Choroid plexus epithelial cell (primary cell): ENCODE measurements around the gene FXYD3.

Experiments used
- DNase-seq: peaks from one replicate; pipeline ENCODE4 v3.0.0-alpha.2; 2010; ENCODE audit warnings: low read depth
- H3K4me3 ChIP-seq: 2 replicates; pipeline ENCODE4 v1.5.1; 2011; ENCODE audit warnings: low read depth, mild to moderate bottlenecking, control low read depth, low read length, moderate library complexity
- TF ChIP-seq, protein P1 (sequence below): conservative IDR thresholded peaks from 2 replicates; pipeline ENCODE4 v1.5.1; 2011; ENCODE audit warnings: low read depth, mild to moderate bottlenecking, control low read depth, inconsistent platforms, low read length, moderate library complexity

FXYD3 gene

DNA sequence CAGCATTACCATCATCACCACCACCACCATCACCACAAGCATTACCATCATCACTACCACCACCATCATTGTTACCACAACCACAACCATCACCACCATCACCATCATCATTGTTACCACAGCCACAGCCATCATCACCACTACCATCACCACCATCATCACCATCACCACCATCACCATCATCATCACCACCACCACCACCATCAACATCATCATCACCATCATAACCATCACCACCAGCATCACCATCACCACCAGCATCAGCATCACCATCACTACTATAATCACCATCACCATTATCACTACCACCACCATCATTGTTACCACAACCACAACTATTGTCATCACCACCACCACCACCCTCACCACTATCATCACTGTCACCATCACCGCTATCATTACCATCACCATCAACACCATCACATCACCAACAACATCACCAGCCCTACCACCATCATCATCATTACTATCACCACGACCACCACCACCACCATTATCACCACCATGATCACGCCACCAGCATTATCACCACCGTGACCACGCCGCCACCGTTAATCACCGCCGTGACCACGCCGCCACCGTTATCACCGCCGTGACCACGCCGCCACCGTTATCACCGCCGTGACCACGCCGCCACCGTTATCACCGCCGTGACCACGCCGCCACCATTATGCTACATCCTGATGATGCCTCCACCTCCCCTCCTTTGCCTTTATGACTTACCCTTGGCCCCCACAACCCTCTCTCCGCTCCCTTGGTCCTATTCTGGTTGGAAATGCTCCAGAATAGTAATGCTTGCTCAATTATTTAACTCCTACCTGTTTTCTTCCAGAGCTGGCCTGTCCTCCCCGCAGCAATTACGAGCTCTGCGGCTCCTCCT is 10.0 kb upstream of the FXYD3 start:
- TF ChIP-seq, protein P1, sequence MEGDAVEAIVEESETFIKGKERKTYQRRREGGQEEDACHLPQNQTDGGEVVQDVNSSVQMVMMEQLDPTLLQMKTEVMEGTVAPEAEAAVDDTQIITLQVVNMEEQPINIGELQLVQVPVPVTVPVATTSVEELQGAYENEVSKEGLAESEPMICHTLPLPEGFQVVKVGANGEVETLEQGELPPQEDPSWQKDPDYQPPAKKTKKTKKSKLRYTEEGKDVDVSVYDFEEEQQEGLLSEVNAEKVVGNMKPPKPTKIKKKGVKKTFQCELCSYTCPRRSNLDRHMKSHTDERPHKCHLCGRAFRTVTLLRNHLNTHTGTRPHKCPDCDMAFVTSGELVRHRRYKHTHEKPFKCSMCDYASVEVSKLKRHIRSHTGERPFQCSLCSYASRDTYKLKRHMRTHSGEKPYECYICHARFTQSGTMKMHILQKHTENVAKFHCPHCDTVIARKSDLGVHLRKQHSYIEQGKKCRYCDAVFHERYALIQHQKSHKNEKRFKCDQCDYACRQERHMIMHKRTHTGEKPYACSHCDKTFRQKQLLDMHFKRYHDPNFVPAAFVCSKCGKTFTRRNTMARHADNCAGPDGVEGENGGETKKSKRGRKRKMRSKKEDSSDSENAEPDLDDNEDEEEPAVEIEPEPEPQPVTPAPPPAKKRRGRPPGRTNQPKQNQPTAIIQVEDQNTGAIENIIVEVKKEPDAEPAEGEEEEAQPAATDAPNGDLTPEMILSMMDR = no peak
- no peak overlapping the region for H3K4me3 ChIP-seq
- DNase-seq = no peak

DNA sequence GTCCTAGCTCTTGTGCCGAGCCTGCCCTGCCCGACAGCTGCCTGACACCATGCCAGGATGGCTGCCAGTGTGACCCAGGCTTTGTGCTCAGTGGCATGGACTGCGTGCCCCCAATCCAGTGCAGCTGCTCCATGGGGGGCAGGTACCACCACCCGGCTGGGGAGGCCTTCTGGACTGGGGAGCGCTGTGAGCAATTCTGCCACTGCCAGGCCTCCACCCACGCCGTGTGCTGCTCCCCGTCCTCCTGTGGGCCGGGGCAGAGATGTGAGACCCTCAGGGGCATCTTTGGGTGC is 9.4 kb upstream of the FXYD3 start:
- TF ChIP-seq, protein P1 = no peak
- no peak overlapping the region for H3K4me3 ChIP-seq
- DNase-seq = no peak

DNA sequence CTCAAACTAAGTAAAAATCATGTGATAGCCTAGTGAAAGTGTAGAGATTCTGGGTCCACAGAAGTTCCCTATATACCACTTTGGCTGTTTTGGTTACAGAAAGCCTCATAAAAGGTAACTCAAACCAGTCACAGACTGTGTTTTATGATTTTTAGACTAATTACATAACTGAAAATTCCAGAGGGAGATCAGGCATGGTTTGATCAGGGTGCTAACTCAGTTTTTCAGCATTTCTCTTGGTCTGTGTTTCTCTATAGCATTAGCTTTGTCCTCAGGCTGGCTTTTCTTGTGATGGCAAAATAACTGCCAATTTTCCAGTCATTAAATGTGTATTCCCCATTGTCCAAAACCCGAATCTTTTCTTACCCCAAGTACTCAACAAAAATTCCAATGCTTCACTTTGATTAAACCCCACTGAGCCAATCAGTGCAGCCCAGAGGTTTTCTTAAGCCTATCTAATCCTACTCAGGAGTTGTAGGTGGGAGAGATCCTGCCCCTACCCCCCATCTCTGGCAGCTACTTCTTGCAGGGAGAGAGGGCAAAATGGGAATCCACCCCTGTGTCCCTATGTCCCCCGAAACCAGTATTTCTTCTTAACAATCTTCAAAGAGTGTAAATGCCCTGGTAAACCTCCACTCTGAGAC is 8.6 kb upstream of the FXYD3 start:
- DNase-seq = no peak
- TF ChIP-seq, protein P1 = no peak
- H3K4me3 ChIP-seq = no peak overlapping the region

DNA sequence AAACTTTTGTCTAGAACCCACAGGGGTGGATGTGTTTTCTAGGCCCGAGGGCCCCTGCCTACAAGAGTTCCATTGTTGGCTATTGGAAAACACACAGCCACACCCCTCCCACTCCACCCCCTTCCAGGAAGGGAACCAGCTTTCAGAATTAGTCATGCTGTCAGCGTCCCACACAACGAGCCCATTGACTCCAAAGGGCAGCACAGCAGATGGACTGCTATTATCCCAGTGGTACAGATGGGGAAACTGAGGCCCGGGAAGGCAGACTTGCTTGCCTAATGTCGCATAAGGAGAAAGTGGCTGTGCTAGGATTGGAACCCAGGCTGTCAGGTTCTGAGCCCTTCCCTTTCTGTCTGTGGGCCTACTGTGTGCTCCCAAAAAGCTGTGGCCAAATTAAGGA is 8.1 kb upstream of the FXYD3 start:
- no peak overlapping the region for H3K4me3 ChIP-seq
- TF ChIP-seq, protein P1 = no peak
- peak; percentile 35 for DNase-seq

DNA sequence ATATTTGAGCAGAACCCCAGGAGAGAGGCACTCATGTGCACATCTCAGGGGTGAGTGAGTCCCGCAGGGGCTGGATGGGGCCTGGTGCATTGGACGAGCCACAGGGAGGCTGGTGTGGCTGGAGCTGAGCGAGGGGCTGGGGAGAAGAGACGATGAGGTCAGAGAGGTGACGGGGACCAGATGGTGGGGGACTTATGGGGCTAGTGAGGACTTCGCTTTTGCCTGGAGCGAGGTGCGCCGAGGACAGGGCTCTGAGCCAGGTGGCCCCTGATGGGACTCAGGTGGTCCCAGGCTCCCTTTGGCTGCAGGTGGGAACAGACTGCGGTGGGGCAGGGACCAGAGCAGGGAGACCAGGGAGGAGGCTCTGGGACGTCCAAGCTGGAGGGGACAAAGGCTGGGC is 6.9 kb upstream of the FXYD3 start:
- H3K4me3 ChIP-seq = no peak overlapping the region
- TF ChIP-seq, protein P1 = no peak
- DNase-seq = no peak

GRCh38 chr19:35109395-35110112 is 6.1 kb upstream of the FXYD3 start:
- no peak for DNase-seq
- TF ChIP-seq, protein P1 = no peak
- H3K4me3 ChIP-seq = no peak overlapping the region

DNA sequence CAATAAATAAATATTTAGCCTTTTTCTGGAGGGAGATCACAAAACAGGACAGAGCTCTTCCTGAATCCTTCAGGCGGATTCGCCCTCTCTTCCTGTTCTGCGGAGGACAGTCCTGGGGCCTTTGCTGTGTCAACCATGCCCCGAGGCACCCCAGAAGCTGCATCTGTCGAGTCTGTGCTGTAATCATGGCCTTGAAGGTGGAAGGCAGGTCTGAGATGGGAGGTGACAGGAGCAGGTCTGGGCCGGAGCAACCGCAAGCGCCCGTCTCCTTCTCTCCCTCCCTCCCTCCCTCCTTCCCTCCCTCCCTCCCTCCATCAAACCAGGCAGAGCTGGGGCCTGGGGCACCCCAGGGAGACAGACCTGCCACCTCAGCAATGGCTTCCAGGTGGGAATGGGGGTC is 4.6 kb upstream of the FXYD3 start:
- H3K4me3 ChIP-seq = no peak overlapping the region
- DNase-seq = no peak
- TF ChIP-seq, protein P1 = no peak
